Thoracic aorta (tissue), 2 donors: ENCODE results near the gene LRP1B. TPM values are rescaled to one million over a fixed set of nuclear protein-coding genes. Genes with fewer than 3 reads are reported as not detected.

ENCODE experiments used
- ATAC-seq: fragments of 150-250 bp; one replicate; pipeline ENCODE4 v1.8.0; 2017; ENCODE audit warnings: low read depth; ENCODE audit not compliant: insufficient number of reproducible peaks, low FRiP score
- DNase-seq: peaks from one replicate; pipeline ENCODE4 v3.0.0-alpha.2; 2020; ENCODE audit warnings: low spot score
- H3K27ac ChIP-seq, 2 donors: fragments of 200-600 bp; sonication (generic); 1 replicate in 1 of 2; 2 replicates in 1 of 2; pipeline ENCODE4 v1.5.1; 2016; ENCODE audit warnings: mild to moderate bottlenecking in 2 of 2, moderate library complexity in 2 of 2
- H3K27me3 ChIP-seq: fragments of 200-600 bp; sonication (generic); replicated peaks from 2 replicates; pipeline ENCODE4 v1.6.0; 2016; ENCODE audit warnings: mild to moderate bottlenecking; ENCODE audit not compliant: insufficient read depth
- H3K36me3 ChIP-seq: fragments of 200-600 bp; sonication (generic); one replicate; pipeline ENCODE4 v1.5.1; 2016
- H3K4me1 ChIP-seq, 2 donors: fragments of 200-600 bp; sonication (generic); 1 replicate in 1 of 2; 2 replicates in 1 of 2; pipeline versions ENCODE4 v1.5.1 to v1.6.0; 2016; ENCODE audit warnings: low read depth in 2 of 2, mild to moderate bottlenecking in 1 of 2; ENCODE audit not compliant: control insufficient read depth in 1 of 2
- H3K4me3 ChIP-seq: fragments of 200-600 bp; sonication (generic); 2 replicates; pipeline ENCODE4 v1.5.1; 2016; ENCODE audit warnings: mild to moderate bottlenecking
- H3K9me3 ChIP-seq: fragments of 200-600 bp; sonication (generic); 2 replicates; pipeline ENCODE4 v1.5.1; 2016
- CTCF ChIP-seq: fragments of 200-600 bp; sonication (generic); IDR thresholded peaks from one replicate; pipeline ENCODE4 v1.5.1; 2019; ENCODE audit warnings: antibody characterized with exemption
- total RNA-seq, 2 donors: library from RNA; depleted of rRNA; stranded (reverse); fragments of >200 nt; gene quantifications; one replicate each; pipeline versions ENCODE4 v1.1.0 to v1.2.3, GENCODE V29; 2016

The LRP1B gene
- total RNA-seq, 2 donors from 2014 or later, result 0.27 to 0.28 TPM

- DNase-seq (no peak), ATAC-seq (no peak)
- no peak for TF ChIP-seq CTCF
- Histone ChIP-seq H3K36me3 (no peaks in the 10 kb centered on the region), H3K27ac (no peak overlapping the region), H3K27me3 (no peaks in the 10 kb centered on the region), H3K4me1 (no peaks in the 10 kb centered on the region), H3K4me3 (no peak overlapping the region), H3K9me3 (no peaks in the 10 kb centered on the region)
Observed at GRCh38 chr2:141522702-141523101, 608.1 kb downstream of the LRP1B start.

GRCh38 chr2:141522048-141522447 lies 608.8 kb downstream of the LRP1B start:
- Histone ChIP-seq H3K27me3 (no peaks in the 10 kb centered on the region), H3K9me3 (no peaks in the 10 kb centered on the region), H3K36me3 (no peaks in the 10 kb centered on the region), H3K27ac (no peak overlapping the region), H3K4me3 (no peak overlapping the region), H3K4me1 (no peaks in the 10 kb centered on the region)
- DNase-seq, result no peak
- ATAC-seq, result no peak
- TF ChIP-seq CTCF, result no peak

GRCh38 chr2:141519906-141520305 lies 610.9 kb downstream of the LRP1B start:
- Histone ChIP-seq H3K4me1 (no peaks in the 10 kb centered on the region), H3K4me3 (no peak overlapping the region), H3K27ac (no peak overlapping the region), H3K36me3 (no peaks in the 10 kb centered on the region), H3K9me3 (no peaks in the 10 kb centered on the region), H3K27me3 (no peaks in the 10 kb centered on the region)
- ATAC-seq, result no peak
- no peak for TF ChIP-seq CTCF
- DNase-seq, result no peak

- no peak for TF ChIP-seq CTCF
- no peaks in the 10 kb centered on the region for H3K4me1 ChIP-seq
- H3K27me3 ChIP-seq, result no peaks in the 10 kb centered on the region
- no peak overlapping the region for H3K27ac ChIP-seq
- no peak overlapping the region for H3K4me3 ChIP-seq
- H3K36me3 ChIP-seq, result no peaks in the 10 kb centered on the region
- ATAC-seq (no peak), DNase-seq (no peak)
- no peaks in the 10 kb centered on the region for H3K9me3 ChIP-seq
Observed at GRCh38 chr2:141517852-141518421, 612.9 kb downstream of the LRP1B start.

- no peak for ATAC-seq
- H3K4me1 ChIP-seq, result no peaks in the 10 kb centered on the region
Observed at GRCh38 chr2:141517180-141517851, 613.5 kb downstream of the LRP1B start.

More at GRCh38 chr2:141517180-141517851, 613.5 kb downstream of the LRP1B start:
- no peak for TF ChIP-seq CTCF
- no peak for DNase-seq
- no peaks in the 10 kb centered on the region for H3K27me3 ChIP-seq
- no peaks in the 10 kb centered on the region for H3K36me3 ChIP-seq
- H3K27ac ChIP-seq, result no peak overlapping the region
- H3K4me3 ChIP-seq, result no peak overlapping the region
- no peaks in the 10 kb centered on the region for H3K9me3 ChIP-seq
